Effector memory CD4-positive, alpha-beta T cell (primary cell): Measurements from ENCODE around the gene CHST11.
A peak's percentile ranks its signal among the peaks of the same experiment; 100 is the strongest.

ENCODE experiments used
- DNase-seq, 3 donors: peaks; one replicate each; pipeline ENCODE4 v3.0.0-alpha.2; 2020
- H3K27ac ChIP-seq: 2 replicates; pipeline ENCODE4 v1.7.0; 2013; ENCODE audit warnings: mild to moderate bottlenecking, low read length, moderate library complexity; ENCODE audit not compliant: insufficient read depth, poor library complexity, severe bottlenecking
- H3K27me3 ChIP-seq: replicated peaks from 2 replicates; pipeline ENCODE4 v1.7.0; 2013; ENCODE audit warnings: mild to moderate bottlenecking, low read length; ENCODE audit not compliant: insufficient read depth, control insufficient read depth, poor library complexity, severe bottlenecking
- H3K36me3 ChIP-seq: 2 replicates; pipeline ENCODE4 v1.7.0; 2013; ENCODE audit warnings: mild to moderate bottlenecking, low read length, moderate library complexity; ENCODE audit not compliant: control insufficient read depth, insufficient read depth
- H3K4me1 ChIP-seq: 2 replicates; pipeline ENCODE4 v1.7.0; 2013; ENCODE audit warnings: low read length, mild to moderate bottlenecking; ENCODE audit not compliant: control insufficient read depth, insufficient read depth, poor library complexity, severe bottlenecking
- H3K4me3 ChIP-seq: 2 replicates; pipeline ENCODE4 v1.7.0; 2013; ENCODE audit warnings: low read length, low read depth, mild to moderate bottlenecking; ENCODE audit not compliant: insufficient read depth, poor library complexity, severe bottlenecking
- H3K9me3 ChIP-seq: 2 replicates; pipeline ENCODE4 v1.7.0; 2013; ENCODE audit warnings: mild to moderate bottlenecking, low read length, moderate library complexity; ENCODE audit not compliant: control insufficient read depth

Gene CHST11

GRCh38 chr12:104662908-104663307 is 206.2 kb downstream of the CHST11 start:
- no peak overlapping the region for H3K27ac ChIP-seq
- DNase-seq: no peak
- no peaks in the 10 kb centered on the region for H3K27me3 ChIP-seq
- H3K36me3 ChIP-seq: no peaks in the 10 kb centered on the region
- no peaks in the 10 kb centered on the region for H3K9me3 ChIP-seq
- H3K4me3 ChIP-seq: no peak overlapping the region
- no peaks in the 10 kb centered on the region for H3K4me1 ChIP-seq

- no peaks in the 10 kb centered on the region for H3K27me3 ChIP-seq
- no peaks in the 10 kb centered on the region for H3K36me3 ChIP-seq
- H3K9me3 ChIP-seq: no peaks in the 10 kb centered on the region
- DNase-seq: no peak
- peaks cover 7% of the 10 kb centered on the region for H3K4me1 ChIP-seq
- no peak overlapping the region for H3K4me3 ChIP-seq
- no peak overlapping the region for H3K27ac ChIP-seq
These were observed 207.6 kb downstream of the CHST11 start for GRCh38 chr12:104664351-104664750.

- Histone ChIP-seq H3K27ac (no peak overlapping the region), H3K4me1 (peaks cover 17% of the 10 kb centered on the region), H3K27me3 (no peaks in the 10 kb centered on the region), H3K9me3 (no peaks in the 10 kb centered on the region), H3K36me3 (no peaks in the 10 kb centered on the region), H3K4me3 (no peak overlapping the region)
- DNase-seq: no peak
These were observed 208.5 kb downstream of the CHST11 start for GRCh38 chr12:104665296-104665695.

- no peak for DNase-seq
- Histone ChIP-seq H3K27ac (no peak overlapping the region), H3K4me1 (peaks cover 29% of the 10 kb centered on the region), H3K9me3 (no peaks in the 10 kb centered on the region), H3K4me3 (no peak overlapping the region), H3K36me3 (no peaks in the 10 kb centered on the region), H3K27me3 (no peaks in the 10 kb centered on the region)
These were observed 210.4 kb downstream of the CHST11 start for GRCh38 chr12:104667139-104667538.

- Histone ChIP-seq H3K4me1 (peaks cover 29% of the 10 kb centered on the region), H3K4me3 (no peak overlapping the region), H3K36me3 (no peaks in the 10 kb centered on the region), H3K27ac (no peak overlapping the region), H3K9me3 (no peaks in the 10 kb centered on the region), H3K27me3 (no peaks in the 10 kb centered on the region)
- no peak for DNase-seq
These were observed 211.5 kb downstream of the CHST11 start for GRCh38 chr12:104668274-104668718.

GRCh38 chr12:104669089-104669721 is 212.5 kb downstream of the CHST11 start:
- no peak overlapping the region for H3K27ac ChIP-seq
- H3K36me3 ChIP-seq: no peaks in the 10 kb centered on the region

GRCh38 chr12:104669851-104670337 is 213.1 kb downstream of the CHST11 start:
- Histone ChIP-seq H3K9me3 (no peaks in the 10 kb centered on the region), H3K27ac (no peak overlapping the region), H3K27me3 (no peaks in the 10 kb centered on the region), H3K36me3 (no peaks in the 10 kb centered on the region), H3K4me3 (no peak overlapping the region), H3K4me1 (peaks cover 29% of the 10 kb centered on the region)
- DNase-seq: peak in 2 of 3 donors; percentile 9 to 13

More at GRCh38 chr12:104669089-104669721, 212.5 kb downstream of the CHST11 start:
- no peak overlapping the region for H3K4me3 ChIP-seq
- DNase-seq: no peak
- no peaks in the 10 kb centered on the region for H3K9me3 ChIP-seq
- no peaks in the 10 kb centered on the region for H3K27me3 ChIP-seq
- H3K4me1 ChIP-seq: peaks cover 29% of the 10 kb centered on the region

- no peaks in the 10 kb centered on the region for H3K27me3 ChIP-seq
- H3K27ac ChIP-seq: peak overlapping the region; percentile 38
- H3K4me1 ChIP-seq: peaks cover 29% of the 10 kb centered on the region
- DNase-seq: no peak
- no peak overlapping the region for H3K4me3 ChIP-seq
- no peaks in the 10 kb centered on the region for H3K36me3 ChIP-seq
- H3K9me3 ChIP-seq: no peaks in the 10 kb centered on the region
These were observed 214.0 kb downstream of the CHST11 start for GRCh38 chr12:104670439-104671408.

- Histone ChIP-seq H3K9me3 (no peaks in the 10 kb centered on the region), H3K27ac (peak overlapping the region; percentile 38), H3K27me3 (no peaks in the 10 kb centered on the region), H3K4me3 (no peak overlapping the region), H3K4me1 (peaks cover 29% of the 10 kb centered on the region), H3K36me3 (no peaks in the 10 kb centered on the region)
- peak; percentile 58 to 71 (median 67) for DNase-seq
These were observed 214.8 kb downstream of the CHST11 start for GRCh38 chr12:104671409-104672095.
